OCI-LY7 (cell line): ENCODE measurements around the gene C12orf56. TPM values are rescaled to one million over a fixed set of nuclear protein-coding genes. Genes with fewer than 3 reads are reported as not detected.

Experiments
- BruUV-seq: library from RNA; stranded (reverse); fragments of 400-500 nt; replicated peaks from 2 replicates; lab custom pipeline; 2021; lab: Mats Ljungman, UMichigan
- CTCF ChIA-PET: fragments of 300-600 bp; sonication (Branson Sonifier 250); formaldehyde crosslinking; loops from one replicate; lab custom pipeline; 2022; ENCODE audit warnings: antibody characterized with exemption; ENCODE audit not compliant: unreplicated experiment; lab: Charles Lee
- POLR2A ChIA-PET: fragments of 300-600 bp; sonication (Branson Sonifier 250); formaldehyde crosslinking; loops from one replicate; lab custom pipeline; 2022; ENCODE audit warnings: antibody characterized with exemption; lab: Charles Lee
- DNase-seq: peaks from one replicate; pipeline ENCODE4 v3.0.0-alpha.2; 2015; ENCODE audit warnings: low spot score
- H2AFZ ChIP-seq: fragments of 200-600 bp; sonication (generic), shearing (Covaris generic); 2 replicates; pipeline ENCODE4 v1.6.1; 2014; ENCODE audit warnings: mild to moderate bottlenecking, antibody characterized with exemption, low read length, moderate library complexity
- H3K27ac ChIP-seq: fragments of 200-600 bp; sonication (generic); 2 replicates; pipeline ENCODE4 v1.5.1; 2014; ENCODE audit warnings: mixed run types, low read depth, mild to moderate bottlenecking, moderate library complexity, low read length, inconsistent platforms; ENCODE audit not compliant: poor library complexity, severe bottlenecking
- H3K36me3 ChIP-seq: fragments of 200-600 bp; sonication (generic); 2 replicates; pipeline ENCODE4 v1.6.1; 2014; ENCODE audit warnings: mild to moderate bottlenecking, antibody characterized with exemption, low read length, moderate library complexity, mixed read lengths; ENCODE audit not compliant: insufficient read depth
- H3K4me1 ChIP-seq: fragments of 200-600 bp; sonication (generic); 2 replicates; pipeline ENCODE4 v1.5.1; 2014; ENCODE audit warnings: mild to moderate bottlenecking, low read length; ENCODE audit not compliant: insufficient read depth, poor library complexity, severe bottlenecking
- H3K4me2 ChIP-seq: fragments of 200-600 bp; sonication (generic); 2 replicates; pipeline ENCODE4 v1.6.1; 2014; ENCODE audit warnings: mild to moderate bottlenecking, low read length
- H3K4me3 ChIP-seq: fragments of 200-600 bp; sonication (generic); 2 replicates; pipeline ENCODE4 v1.5.1; 2014; ENCODE audit warnings: mild to moderate bottlenecking, low read depth, low read length; ENCODE audit not compliant: poor library complexity, severe bottlenecking
- H3K79me2 ChIP-seq: fragments of 200-600 bp; sonication (generic); 2 replicates; pipeline ENCODE4 v1.6.1; 2016; ENCODE audit warnings: low read depth, mild to moderate bottlenecking, low read length, moderate library complexity, mixed read lengths; ENCODE audit not compliant: insufficient read depth
- H3K9me2 ChIP-seq: fragments of 200-600 bp; sonication (generic); 2 replicates; pipeline ENCODE4 v1.6.1; 2016; ENCODE audit warnings: mild to moderate bottlenecking, low read length, mixed read lengths; ENCODE audit not compliant: insufficient read depth
- H3K9me3 ChIP-seq: fragments of 200-600 bp; sonication (generic); 2 replicates; pipeline ENCODE4 v1.6.1; 2014; ENCODE audit warnings: mild to moderate bottlenecking, mixed run types, low read length, mixed read lengths
- H4K20me1 ChIP-seq: fragments of 200-600 bp; sonication (generic); 2 replicates; pipeline ENCODE4 v1.6.1; 2014; ENCODE audit warnings: mild to moderate bottlenecking, antibody characterized with exemption, low read length, moderate library complexity, mixed read lengths; ENCODE audit not compliant: insufficient read depth
- CTCF ChIP-seq: fragments of 200-600 bp; sonication (generic); conservative IDR thresholded peaks from 2 replicates; pipeline ENCODE4 v1.5.1; 2014; ENCODE audit warnings: mild to moderate bottlenecking, antibody characterized with exemption, low read length, moderate library complexity, mixed read lengths
- EZH2phosphoT487 ChIP-seq: fragments of 200-600 bp; sonication (generic); IDR thresholded peaks from 2 replicates; pipeline ENCODE4 v1.6.1; 2018; ENCODE audit warnings: low read depth, borderline replicate concordance, mild to moderate bottlenecking, mixed run types, antibody characterized with exemption, low read length, moderate library complexity, mixed read lengths
- intact Hi-C: fragments of 100-400 bp; cut with micrococcal nuclease; formaldehyde crosslinking; loops from one replicate; pipeline ENCODE4 v1.10.0; 2022; ENCODE audit not compliant: unreplicated experiment
- total RNA-seq, 2 experiments: library from RNA; depleted of rRNA in 1 of 2; stranded (reverse); fragments of >200 nt in 1 of 2; shearing (Covaris generic) in 1 of 2; gene quantifications; 2 replicates each; pipeline ENCODE4 v1.2.3, GENCODE V29; 2014 to 2022

C12orf56 gene
- total RNA-seq, 2 experiments from 2014 or later = not detected

DNA sequence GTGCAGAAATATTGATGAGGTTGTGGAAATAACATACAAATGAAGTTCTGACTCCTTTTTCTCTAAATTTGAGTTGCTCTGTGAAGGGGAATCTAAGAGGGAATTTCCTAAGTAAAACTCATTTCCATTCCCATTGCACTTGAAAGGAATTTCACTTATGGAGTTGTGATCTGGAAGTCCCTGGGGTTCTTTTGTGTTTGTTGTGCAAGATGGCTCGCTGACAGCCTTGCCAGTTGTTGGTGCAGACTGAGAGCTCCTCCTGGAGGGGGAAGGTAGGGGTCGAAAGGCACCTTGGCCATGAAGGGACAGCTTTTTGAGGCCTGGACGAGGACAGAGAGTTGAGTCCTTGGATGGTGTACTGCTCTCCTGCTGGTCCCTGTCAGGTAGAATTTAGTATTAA lies 72.0 kb downstream of the C12orf56 start:
- POLR2A ChIA-PET = no interaction called here
- Histone ChIP-seq H3K4me2 (no peak overlapping the region), H3K9me2 (no peaks in the 10 kb centered on the region), H3K4me1 (no peaks in the 10 kb centered on the region), H3K27ac (no peak overlapping the region), H2AFZ (peak overlapping the region; percentile 36; the same call in 1 of the 2 replicates), H3K36me3 (no peaks in the 10 kb centered on the region), H3K4me3 (no peak overlapping the region), H3K79me2 (no peaks in the 10 kb centered on the region), H4K20me1 (no peaks in the 10 kb centered on the region), H3K9me3 (no peaks in the 10 kb centered on the region)
- no peak for TF ChIP-seq CTCF
- TF ChIP-seq EZH2phosphoT487 = no peak
- intact Hi-C loops = no loop called here
- BruUV-seq = no TSS peak
- CTCF ChIA-PET = no interaction called here
- no peak for DNase-seq

DNA sequence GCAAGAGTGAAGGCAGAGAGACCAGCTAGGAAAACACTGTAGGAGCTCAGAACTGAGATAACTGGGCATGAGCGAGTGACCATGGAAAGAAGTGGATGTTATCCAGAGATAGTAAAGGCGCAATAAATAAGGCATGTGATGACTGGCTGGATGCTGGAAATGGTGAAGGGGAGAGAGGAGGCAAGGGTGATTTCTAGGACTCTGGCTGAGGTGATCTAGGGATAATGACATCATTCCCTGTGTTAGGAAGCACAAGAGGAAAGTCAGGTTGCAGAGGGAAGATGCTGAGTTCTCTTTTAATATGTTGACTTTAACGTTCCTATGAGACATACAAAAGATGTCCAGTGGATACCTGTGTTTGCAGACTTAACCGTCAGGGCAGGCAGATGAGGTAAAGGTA lies 78.7 kb downstream of the C12orf56 start:
- TF ChIP-seq CTCF = no peak
- no peak for TF ChIP-seq EZH2phosphoT487
- Histone ChIP-seq H3K79me2 (no peaks in the 10 kb centered on the region), H3K27ac (no peak overlapping the region), H3K9me3 (no peaks in the 10 kb centered on the region), H3K36me3 (no peaks in the 10 kb centered on the region), H3K4me3 (no peak overlapping the region), H3K4me1 (no peaks in the 10 kb centered on the region), H3K9me2 (no peaks in the 10 kb centered on the region), H3K4me2 (no peak overlapping the region), H2AFZ (no peak overlapping the region), H4K20me1 (no peaks in the 10 kb centered on the region)
- BruUV-seq = no TSS peak
- no peak for DNase-seq
- intact Hi-C loops = no loop called here
- ChIA-PET CTCF (no interaction called here), POLR2A (interaction anchor here (0.6 kb wide), 1 partner anchor 94 kb away, joined by 6 read pairs; no protein-coding TSS in a partner anchor)

DNA sequence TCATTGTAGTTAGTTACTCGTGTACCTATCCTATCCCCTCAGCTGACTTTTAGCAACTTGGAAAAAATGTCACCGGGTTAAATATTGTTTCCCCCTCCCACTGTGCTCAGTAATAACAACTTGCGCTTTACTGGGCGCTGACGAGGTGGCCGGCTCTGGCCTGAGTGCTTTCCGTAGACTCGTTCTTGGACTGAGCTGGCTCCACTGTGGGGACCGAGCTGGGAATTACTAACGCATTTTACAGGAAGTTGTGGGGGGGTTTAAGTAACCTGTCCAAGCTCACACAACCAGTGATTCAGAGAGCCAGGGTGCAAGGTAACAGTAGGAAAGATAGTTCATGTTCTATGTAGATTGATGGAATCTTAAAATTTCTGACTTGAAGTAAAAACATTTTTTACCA lies 86.0 kb downstream of the C12orf56 start:
- BruUV-seq = no TSS peak
- intact Hi-C loops = no loop called here

More for the DNA sequence above, 86.0 kb downstream of the C12orf56 start:
- H3K4me2 ChIP-seq = no peak overlapping the region
- no peak for DNase-seq
- H3K4me3 ChIP-seq = no peak overlapping the region
- POLR2A ChIA-PET = interaction anchor here (0.6 kb wide), 2 partner anchors 62 to 761 kb away, joined by 3 to 6 read pairs; no protein-coding TSS in a partner anchor
- no peaks in the 10 kb centered on the region for H3K79me2 ChIP-seq
- CTCF ChIA-PET = interaction anchor here (0.6 kb wide), 1 partner anchor 1201 kb away, joined by 3 read pairs; no protein-coding TSS in a partner anchor
- TF ChIP-seq CTCF = no peak
- TF ChIP-seq EZH2phosphoT487 = no peak
- no peak overlapping the region for H2AFZ ChIP-seq
- no peaks in the 10 kb centered on the region for H4K20me1 ChIP-seq
- H3K36me3 ChIP-seq = no peaks in the 10 kb centered on the region
- no peak overlapping the region for H3K27ac ChIP-seq
- no peaks in the 10 kb centered on the region for H3K9me2 ChIP-seq
- H3K4me1 ChIP-seq = no peaks in the 10 kb centered on the region
- H3K9me3 ChIP-seq = no peaks in the 10 kb centered on the region
